NCI-H1930 (cell line): ENCODE results near the gene TSTD2.

ENCODE experiments used
- DNase-seq, 2 experiments: peaks; one replicate each; lab custom pipeline; 2025; lab: John Stamatoyannopoulos, UW

Gene TSTD2

GRCh38 chr9:97632985-97633858, at the start of gene TSTD2, which contains the start of gene NCBP1:
Gene TSTD2 (minus strand): TSS chr9:97633368. CDS start chr9:97627562, 5,806 bp downstream.
Gene NCBP1 (plus strand): TSS chr9:97633821. CDS start chr9:97633882, 61 bp downstream.
- peak; percentile 96 to 97 for DNase-seq

DNA sequence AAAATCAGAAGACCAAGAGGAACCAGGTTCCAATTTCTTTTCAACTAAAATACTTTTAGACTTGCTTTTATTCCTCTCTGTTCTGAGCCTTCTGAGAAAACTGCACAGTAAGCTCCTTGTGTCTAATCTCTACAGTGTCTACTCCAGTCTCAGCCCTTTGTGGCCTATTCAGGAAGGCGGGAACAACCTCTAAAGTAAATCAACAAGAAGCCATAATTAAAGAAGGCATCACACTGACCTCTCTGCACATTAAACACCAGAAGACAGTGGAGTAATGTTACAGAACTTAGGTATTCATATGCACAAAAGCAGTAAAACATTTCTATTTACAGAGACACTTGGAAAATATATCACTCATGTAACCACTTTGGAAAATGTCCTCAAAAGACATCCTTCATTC, 49.1 kb upstream of the TSTD2 start:
- DNase-seq, result no peak

DNA sequence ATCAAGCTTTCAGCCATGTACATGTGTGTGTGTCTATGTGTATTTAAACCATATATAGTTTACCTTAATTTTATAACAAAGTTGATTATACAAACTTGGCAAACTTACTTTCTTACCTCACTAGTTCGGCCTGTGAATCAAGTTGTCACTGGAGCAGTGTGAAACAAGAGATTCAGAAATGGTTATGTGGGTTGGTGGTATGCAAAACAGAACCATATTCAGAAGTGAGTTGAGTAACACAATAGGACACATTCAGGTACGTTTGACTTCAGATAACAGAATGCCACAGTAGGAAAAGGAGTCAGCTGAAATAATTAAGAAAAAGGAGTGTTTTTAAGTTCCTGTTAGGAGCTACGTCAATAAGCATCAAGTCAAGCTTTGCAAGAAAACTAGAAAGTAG, 42.5 kb upstream of the TSTD2 start:
- DNase-seq, result no peak

DNA sequence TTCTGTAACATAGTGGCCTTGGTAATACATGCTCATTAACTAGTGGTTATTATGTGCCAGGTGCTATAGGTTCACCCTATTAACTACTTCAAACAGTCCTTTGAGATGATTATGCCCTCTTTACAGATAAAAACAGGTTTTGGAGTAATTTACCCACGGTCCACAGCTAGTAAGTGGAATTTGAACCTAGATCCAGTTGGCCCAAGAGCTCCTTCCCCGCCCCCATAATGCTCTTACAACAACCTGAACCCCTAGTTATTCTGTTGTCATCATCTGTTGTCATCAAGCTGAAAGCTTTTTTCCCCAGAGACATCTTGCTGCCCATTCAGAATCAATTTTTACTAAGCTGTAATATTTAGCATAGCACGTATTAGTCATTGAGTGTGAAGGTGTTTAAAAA, 40.8 kb upstream of the TSTD2 start:
- DNase-seq, result peak in 1 of 2 experiments; percentile 26

DNA sequence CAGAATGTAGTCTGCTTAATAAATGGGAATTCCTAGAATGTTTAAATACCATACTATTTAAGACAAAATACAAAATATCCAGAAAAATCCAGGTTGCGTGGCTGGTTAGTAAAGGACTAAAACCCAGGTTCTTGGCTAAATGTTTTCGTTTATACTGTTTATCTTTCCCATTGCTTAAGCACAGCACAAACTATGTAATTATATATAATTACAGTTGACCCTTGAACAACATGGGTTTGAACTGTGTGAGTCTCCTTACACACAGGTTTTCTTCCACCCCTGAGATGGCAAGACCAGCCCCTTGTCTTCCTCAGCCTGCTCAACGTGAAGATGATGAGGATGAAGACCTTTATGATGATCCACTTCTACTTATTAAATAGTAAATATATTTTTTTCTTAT, 39.2 kb upstream of the TSTD2 start:
- DNase-seq, result no peak

GRCh38 chr9:97670586-97670985, 37.4 kb upstream of the TSTD2 start:
- DNase-seq, result no peak

DNA sequence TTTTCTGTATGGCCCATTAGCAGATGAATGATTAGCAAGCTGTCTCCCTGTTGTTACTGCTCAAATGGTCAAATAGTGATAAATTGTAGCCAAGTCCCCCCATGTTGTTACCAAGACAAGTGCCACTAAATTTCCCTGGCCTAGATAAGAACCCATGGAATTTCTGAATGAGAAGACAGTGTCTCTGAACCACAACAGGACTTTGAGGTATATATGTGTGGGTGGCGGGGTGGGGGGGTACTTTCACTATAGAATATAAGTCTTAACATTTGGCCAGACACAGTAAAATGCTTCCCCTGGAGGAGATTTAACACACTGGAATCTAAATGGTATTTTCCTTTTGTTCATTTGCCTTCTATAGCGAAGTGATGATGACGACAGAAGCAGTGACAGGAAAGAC, 35.3 kb upstream of the TSTD2 start:
- no peak for DNase-seq

- DNase-seq, result no peak
Measured at GRCh38 chr9:97666907-97667686, 33.9 kb upstream of the TSTD2 start.

GRCh38 chr9:97665742-97666141, 32.6 kb upstream of the TSTD2 start:
- no peak for DNase-seq

DNA sequence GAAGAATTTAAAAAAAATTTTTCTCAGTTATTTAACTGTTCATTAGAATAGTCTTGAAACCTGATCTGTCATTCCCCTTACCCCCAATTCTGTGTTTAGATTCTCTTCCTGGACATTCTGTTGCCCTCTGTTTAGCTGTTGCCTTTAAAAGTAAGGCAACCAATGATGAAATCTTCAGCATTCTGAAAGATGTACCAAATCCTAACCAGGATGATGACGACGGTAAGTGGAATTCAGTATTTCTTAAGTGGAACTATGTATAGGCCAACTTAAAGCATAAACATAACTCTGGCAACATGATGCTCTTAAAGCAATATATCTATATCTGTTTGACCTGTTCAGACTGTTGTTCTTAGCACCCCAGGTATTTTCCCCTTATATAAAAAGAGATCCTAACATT, 27.7 kb upstream of the TSTD2 start:
- no peak for DNase-seq

DNA sequence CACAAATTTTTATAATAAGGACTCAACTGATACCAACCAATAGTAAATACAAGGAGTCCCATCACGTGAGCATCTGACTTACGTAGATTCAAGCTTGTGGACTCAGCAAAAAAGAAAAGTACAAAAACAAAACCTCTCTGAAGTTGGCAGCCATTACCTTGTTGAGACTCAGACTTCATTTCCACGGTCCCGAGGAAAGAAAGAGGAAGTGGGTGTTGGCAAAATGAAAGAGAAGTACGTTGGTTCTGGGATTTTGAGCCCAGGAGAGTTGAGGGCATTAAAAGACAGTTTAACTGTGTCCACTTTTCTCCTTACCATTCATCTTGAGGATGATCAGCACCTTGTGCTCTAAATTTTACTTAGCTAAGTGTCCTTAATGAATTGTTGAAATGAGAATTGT, 27.2 kb upstream of the TSTD2 start:
- no peak for DNase-seq

- no peak for DNase-seq
Measured at GRCh38 chr9:97659771-97660170, 26.6 kb upstream of the TSTD2 start.

GRCh38 chr9:97658707-97659106, 25.5 kb upstream of the TSTD2 start:
- DNase-seq, result no peak

GRCh38 chr9:97651646-97652045, 18.5 kb upstream of the TSTD2 start:
- no peak for DNase-seq

DNA sequence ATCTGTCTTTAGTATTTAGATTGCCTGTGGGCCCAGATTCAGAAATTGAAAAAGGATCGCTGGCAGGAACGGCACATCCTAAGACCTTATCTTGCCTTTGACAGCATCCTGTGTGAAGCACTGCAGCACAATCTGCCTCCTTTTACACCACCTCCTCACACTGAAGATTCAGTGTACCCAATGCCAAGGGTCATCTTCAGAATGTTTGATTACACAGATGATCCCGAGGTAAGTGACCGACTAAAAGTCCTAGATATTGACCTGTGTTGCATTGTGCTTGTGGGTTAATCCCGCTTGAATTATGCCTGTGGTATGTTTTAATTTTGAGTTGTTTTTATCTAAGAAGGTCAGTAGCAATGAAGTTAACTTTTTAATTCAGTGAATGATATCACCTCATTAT, 14.8 kb upstream of the TSTD2 start:
- DNase-seq, result no peak

- no peak for DNase-seq
Measured at GRCh38 chr9:97645720-97646119, 12.6 kb upstream of the TSTD2 start.

DNA sequence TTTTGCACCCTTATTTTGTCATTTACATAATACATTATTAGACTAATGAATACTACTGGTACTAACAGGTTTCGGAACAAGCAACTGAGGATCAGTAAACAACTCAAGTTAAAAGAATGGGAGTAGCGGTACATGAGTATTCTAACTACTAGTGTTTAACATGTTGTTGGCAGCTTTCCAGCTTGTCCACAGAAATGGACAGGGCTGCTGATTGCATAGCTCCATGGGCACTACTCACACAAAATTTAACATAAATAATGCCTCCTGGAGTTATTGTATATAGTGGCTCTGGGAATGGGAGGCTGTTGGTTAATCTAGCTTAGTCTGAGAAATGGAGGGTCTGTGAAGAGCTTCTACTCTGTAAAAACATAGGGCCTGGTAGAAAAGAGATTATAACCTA, 7.2 kb upstream of the TSTD2 start:
- no peak for DNase-seq

- DNase-seq, result no peak
Measured at GRCh38 chr9:97638666-97639065, 5.5 kb upstream of the TSTD2 start.

DNA sequence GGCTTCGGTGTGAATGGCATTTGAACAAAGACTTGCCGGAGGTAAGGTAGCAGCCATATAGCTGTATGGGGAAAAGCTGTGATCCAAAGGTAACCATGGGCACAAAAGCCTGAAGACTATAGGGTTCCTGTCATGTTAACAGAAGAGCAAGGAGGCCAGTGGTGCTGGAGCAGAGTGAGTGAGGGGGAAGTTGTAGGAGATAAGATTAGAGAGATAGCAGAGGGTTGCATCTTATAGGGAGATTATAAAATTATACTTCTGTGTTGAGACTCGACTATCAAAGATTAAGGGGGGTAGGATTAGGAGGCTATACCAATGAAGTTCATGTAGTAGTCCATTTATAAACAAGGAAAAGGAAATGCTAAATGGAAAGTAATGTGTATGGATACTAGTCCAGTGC, 3.7 kb upstream of the TSTD2 start:
- DNase-seq, result no peak

- no peak for DNase-seq
Measured at GRCh38 chr9:97635026-97635425, 1.9 kb upstream of the TSTD2 start.

GRCh38 chr9:97633859-97634490, 807 bp upstream of the TSTD2 start:
- no peak for DNase-seq

GRCh38 chr9:97632248-97632984, 752 bp downstream of the TSTD2 start:
- DNase-seq, result no peak
